DND-41 (cell line): ENCODE data around the gene SLC44A3.

Experiments used
- CTCF ChIP-seq: IDR thresholded peaks from 2 replicates; pipeline ENCODE4 v1.5.1; 2012; ENCODE audit warnings: borderline replicate concordance, low read length, moderate library complexity, mild to moderate bottlenecking; ENCODE audit not compliant: poor library complexity, severe bottlenecking; ENCODE audit errors: extremely low read depth
- EZH2 ChIP-seq: IDR thresholded peaks from 3 replicates; pipeline ENCODE4 v1.6.1; 2012; ENCODE audit warnings: borderline replicate concordance, low read depth, mild to moderate bottlenecking, moderate library complexity, low read length, inconsistent platforms; ENCODE audit not compliant: severe bottlenecking

GRCh38 chr1:94887603-94888171, 67.5 kb downstream of the SLC44A3 start:
- TF ChIP-seq CTCF (no peak), EZH2 (no peak)
